GM12878 (cell line): ENCODE data around the gene LARGE1.

Experiments
- BACH1 ChIP-seq: fragments of 450-650 bp; IDR thresholded peaks from 2 replicates; pipeline ENCODE4 v1.6.1; 2017; ENCODE audit warnings: mild to moderate bottlenecking, borderline replicate concordance
- CHD4 ChIP-seq: fragments of 200-600 bp; sonication (generic); IDR thresholded peaks from 2 replicates; pipeline ENCODE4 v1.6.1; 2016; ENCODE audit warnings: mild to moderate bottlenecking
- EGR1 ChIP-seq, 2 experiments: IDR thresholded peaks; 1 replicate in 1 of 2; 2 replicates in 1 of 2; pipeline ENCODE4 v1.6.1; 2011 to 2012; ENCODE audit warnings: low read depth in 2 of 2, low read length in 2 of 2, borderline replicate concordance in 1 of 2, mild to moderate bottlenecking in 1 of 2, moderate library complexity in 1 of 2
- HDAC2 ChIP-seq: fragments of 200-600 bp; sonication (generic); IDR thresholded peaks from 2 replicates; pipeline ENCODE4 v1.6.1; 2017
- JUND ChIP-seq: IDR thresholded peaks from 2 replicates; pipeline ENCODE4 v1.6.1; 2012; ENCODE audit warnings: low read depth, mild to moderate bottlenecking, low read length, improper control_type of control experiment, moderate library complexity
- KDM1A ChIP-seq: fragments of 200-600 bp; sonication (generic); IDR thresholded peaks from 2 replicates; pipeline ENCODE4 v1.6.1; 2016; ENCODE audit warnings: borderline replicate concordance
- POLR2A ChIP-seq: IDR thresholded peaks from 2 replicates; pipeline ENCODE4 v1.6.1; 2011; ENCODE audit warnings: low read depth, mild to moderate bottlenecking, low read length
- SPI1 ChIP-seq: IDR thresholded peaks from 2 replicates; pipeline ENCODE4 v1.6.1; 2011; ENCODE audit warnings: low read depth, mild to moderate bottlenecking, low read length, moderate library complexity, borderline replicate concordance; ENCODE audit not compliant: insufficient read depth
- ZNF274 ChIP-seq: IDR thresholded peaks from one replicate; pipeline ENCODE4 v1.8.0; 2011; ENCODE audit not compliant: insufficient read length, insufficient read depth
- TF ChIP-seq, protein P1 (sequence below), 3 experiments: IDR thresholded peaks in 2 of 3; conservative IDR thresholded peaks in 1 of 3; 2 replicates each; pipeline ENCODE4 v1.5.1; 2011; ENCODE audit warnings: low read depth in 3 of 3, low read length in 3 of 3, mild to moderate bottlenecking in 3 of 3, control low read depth in 2 of 3, moderate library complexity in 2 of 3, inconsistent platforms in 1 of 3, mixed read lengths in 1 of 3; ENCODE audit not compliant: control insufficient read depth in 2 of 3, insufficient read depth in 1 of 3; ENCODE audit errors: extremely low read depth in 1 of 3
- TF ChIP-seq, protein P2 (sequence below): IDR thresholded peaks from 2 replicates; pipeline ENCODE4 v1.6.1; 2011; ENCODE audit warnings: low read depth, low read length, improper control_type of control experiment, borderline replicate concordance

- TF ChIP-seq KDM1A (no peak), BACH1 (no peak), POLR2A (no peak), EGR1 (IDR thresholded peaks at IDR 0.05; ENCODE audit: borderline replicate concordance in 1 of 2, low read depth in 2 of 2, low read length in 2 of 2) (no peak), JUND (no peak), ZNF274 (no peak), SPI1 (no peak), HDAC2 (no peak), CHD4 (no peak)
- TF ChIP-seq, protein P1, sequence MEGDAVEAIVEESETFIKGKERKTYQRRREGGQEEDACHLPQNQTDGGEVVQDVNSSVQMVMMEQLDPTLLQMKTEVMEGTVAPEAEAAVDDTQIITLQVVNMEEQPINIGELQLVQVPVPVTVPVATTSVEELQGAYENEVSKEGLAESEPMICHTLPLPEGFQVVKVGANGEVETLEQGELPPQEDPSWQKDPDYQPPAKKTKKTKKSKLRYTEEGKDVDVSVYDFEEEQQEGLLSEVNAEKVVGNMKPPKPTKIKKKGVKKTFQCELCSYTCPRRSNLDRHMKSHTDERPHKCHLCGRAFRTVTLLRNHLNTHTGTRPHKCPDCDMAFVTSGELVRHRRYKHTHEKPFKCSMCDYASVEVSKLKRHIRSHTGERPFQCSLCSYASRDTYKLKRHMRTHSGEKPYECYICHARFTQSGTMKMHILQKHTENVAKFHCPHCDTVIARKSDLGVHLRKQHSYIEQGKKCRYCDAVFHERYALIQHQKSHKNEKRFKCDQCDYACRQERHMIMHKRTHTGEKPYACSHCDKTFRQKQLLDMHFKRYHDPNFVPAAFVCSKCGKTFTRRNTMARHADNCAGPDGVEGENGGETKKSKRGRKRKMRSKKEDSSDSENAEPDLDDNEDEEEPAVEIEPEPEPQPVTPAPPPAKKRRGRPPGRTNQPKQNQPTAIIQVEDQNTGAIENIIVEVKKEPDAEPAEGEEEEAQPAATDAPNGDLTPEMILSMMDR (IDR thresholded peaks at IDR 0.05 in 2 of 3, conservative IDR thresholded peaks at IDR 0.05 in 1 of 3; ENCODE audit: control insufficient read depth in 2 of 3, extremely low read depth in 1 of 3, insufficient read depth in 1 of 3, low read depth in 3 of 3, low read length in 3 of 3), result no peak
- TF ChIP-seq, protein P2, sequence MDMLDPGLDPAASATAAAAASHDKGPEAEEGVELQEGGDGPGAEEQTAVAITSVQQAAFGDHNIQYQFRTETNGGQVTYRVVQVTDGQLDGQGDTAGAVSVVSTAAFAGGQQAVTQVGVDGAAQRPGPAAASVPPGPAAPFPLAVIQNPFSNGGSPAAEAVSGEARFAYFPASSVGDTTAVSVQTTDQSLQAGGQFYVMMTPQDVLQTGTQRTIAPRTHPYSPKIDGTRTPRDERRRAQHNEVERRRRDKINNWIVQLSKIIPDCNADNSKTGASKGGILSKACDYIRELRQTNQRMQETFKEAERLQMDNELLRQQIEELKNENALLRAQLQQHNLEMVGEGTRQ, result no peak
Observed at GRCh38 chr22:33842006-33842354, 78.3 kb downstream of the LARGE1 start.
